Measurements from ENCODE around the gene UGT1A9. TPM values are rescaled to one million over a fixed set of nuclear protein-coding genes. Genes with fewer than 3 reads are reported as not detected.
"Not testable (repeated sequence)": the region's sequence is repeated elsewhere in the genome, so short reads cannot be mapped to it uniquely, and the experiment has no call there.

Gene UGT1A9
- polyA plus RNA-seq, 1 donor from 2014 or later = not detected

GRCh38 chr2:233636306-233636705 lies 35.4 kb upstream of the UGT1A9 start, which contains the start of gene UGT1A10:
TSS of gene UGT1A10 (plus strand) at chr2:233636448. CDS start at chr2:233636523, 75 bp downstream.
- H3K4me3 ChIP-seq (ENCODE audit: low read length); H3K36me3 ChIP-seq (ENCODE audit: insufficient read depth, low read length); H3K27ac ChIP-seq (ENCODE audit: low read length); H3K9me3 ChIP-seq (ENCODE audit: low read length); H3K4me2 ChIP-seq (ENCODE audit: low read length); H4K20me1 ChIP-seq (ENCODE audit: insufficient read depth); H3K9ac ChIP-seq (ENCODE audit: low read length); H3K9me2 ChIP-seq (ENCODE audit: insufficient read depth, low read length); H3K27me3 ChIP-seq (ENCODE audit: insufficient read depth, low read depth, low read length); H3K79me2 ChIP-seq (replicated peaks; ENCODE audit: insufficient read depth, low read length); H2AFZ ChIP-seq (ENCODE audit: low read depth, low read length); H3F3A ChIP-seq (ENCODE audit: insufficient read depth, low read length, poor library complexity, severe bottlenecking): not testable (repeated sequence)

GRCh38 chr2:233638836-233639235 lies 32.9 kb upstream of the UGT1A9 start:
- H4K20me1 ChIP-seq (ENCODE audit: insufficient read depth) = no peaks in the 10 kb centered on the region
- H3K79me2 ChIP-seq (replicated peaks; ENCODE audit: insufficient read depth, low read length) = no peaks in the 10 kb centered on the region
- no peaks in the 10 kb centered on the region for H3K36me3 ChIP-seq (ENCODE audit: insufficient read depth, low read length)
- H3K9me3 ChIP-seq (ENCODE audit: low read length) = no peaks in the 10 kb centered on the region
- TF ChIP-seq EZH2 (IDR thresholded peaks at IDR 0.05; ENCODE audit: borderline replicate concordance, insufficient read depth, low read length, poor library complexity, severe bottlenecking) = no peak
- H2AFZ ChIP-seq (ENCODE audit: low read depth, low read length) = no peak overlapping the region
- H3K27ac ChIP-seq (ENCODE audit: low read length) = no peak overlapping the region
- H3F3A ChIP-seq (ENCODE audit: insufficient read depth, low read length, poor library complexity, severe bottlenecking) = no peaks in the 10 kb centered on the region
- H3K9ac ChIP-seq (ENCODE audit: low read length) = no peak overlapping the region
- no peak overlapping the region for H3K4me2 ChIP-seq (ENCODE audit: low read length)
- H3K27me3 ChIP-seq (ENCODE audit: insufficient read depth, low read depth, low read length) = no peaks in the 10 kb centered on the region
- H3K9me2 ChIP-seq (ENCODE audit: insufficient read depth, low read length) = no peaks in the 10 kb centered on the region
- H3K4me3 ChIP-seq (ENCODE audit: low read length) = no peak overlapping the region

- Histone ChIP-seq H4K20me1 (ENCODE audit: insufficient read depth) (no peaks in the 10 kb centered on the region), H3F3A (ENCODE audit: insufficient read depth, low read length, poor library complexity, severe bottlenecking) (no peaks in the 10 kb centered on the region), H3K9me2 (ENCODE audit: insufficient read depth, low read length) (no peaks in the 10 kb centered on the region), H3K27me3 (ENCODE audit: insufficient read depth, low read depth, low read length) (no peaks in the 10 kb centered on the region), H3K4me2 (ENCODE audit: low read length) (no peak overlapping the region), H2AFZ (ENCODE audit: low read depth, low read length) (no peak overlapping the region), H3K36me3 (ENCODE audit: insufficient read depth, low read length) (no peaks in the 10 kb centered on the region), H3K9me3 (ENCODE audit: low read length) (no peaks in the 10 kb centered on the region), H3K9ac (ENCODE audit: low read length) (no peak overlapping the region), H3K27ac (ENCODE audit: low read length) (no peak overlapping the region), H3K4me3 (ENCODE audit: low read length) (no peak overlapping the region), H3K79me2 (replicated peaks; ENCODE audit: insufficient read depth, low read length) (no peaks in the 10 kb centered on the region)
- no peak for TF ChIP-seq SMC3 (conservative IDR thresholded peaks at IDR 0.05; ENCODE audit: poor library complexity)
- no peak for TF ChIP-seq TAF1 (IDR thresholded peaks at IDR 0.05; ENCODE audit: low read depth)
- TF ChIP-seq MXI1 (conservative IDR thresholded peaks at IDR 0.05; ENCODE audit: poor library complexity, severe bottlenecking) = no peak
- no peak for TF ChIP-seq CTCF (IDR thresholded peaks at IDR 0.05; ENCODE audit: poor library complexity, severe bottlenecking)
Observed at GRCh38 chr2:233639860-233640259, 31.8 kb upstream of the UGT1A9 start.

- no peak overlapping the region for H3K27ac ChIP-seq (ENCODE audit: low read length)
- H3K79me2 ChIP-seq (replicated peaks; ENCODE audit: insufficient read depth, low read length) = no peaks in the 10 kb centered on the region
- H3K27me3 ChIP-seq (ENCODE audit: insufficient read depth, low read depth, low read length) = no peaks in the 10 kb centered on the region
- no peaks in the 10 kb centered on the region for H4K20me1 ChIP-seq (ENCODE audit: insufficient read depth)
- no peak overlapping the region for H2AFZ ChIP-seq (ENCODE audit: low read depth, low read length)
- H3K4me2 ChIP-seq (ENCODE audit: low read length) = no peak overlapping the region
- H3K9me2 ChIP-seq (ENCODE audit: insufficient read depth, low read length) = no peaks in the 10 kb centered on the region
- no peak overlapping the region for H3K9ac ChIP-seq (ENCODE audit: low read length)
- no peak overlapping the region for H3K4me3 ChIP-seq (ENCODE audit: low read length)
- H3K9me3 ChIP-seq (ENCODE audit: low read length) = no peaks in the 10 kb centered on the region
- no peaks in the 10 kb centered on the region for H3F3A ChIP-seq (ENCODE audit: insufficient read depth, low read length, poor library complexity, severe bottlenecking)
- TF ChIP-seq POLR2AphosphoS5 (IDR thresholded peaks at IDR 0.05) (no peak), MXI1 (conservative IDR thresholded peaks at IDR 0.05; ENCODE audit: poor library complexity, severe bottlenecking) (no peak), RAD21 (conservative IDR thresholded peaks at IDR 0.05) (no peak), CTCF (IDR thresholded peaks at IDR 0.05; ENCODE audit: poor library complexity, severe bottlenecking) (no peak), EZH2 (IDR thresholded peaks at IDR 0.05; ENCODE audit: borderline replicate concordance, insufficient read depth, low read length, poor library complexity, severe bottlenecking) (no peak), EP300 (conservative IDR thresholded peaks at IDR 0.05; ENCODE audit: poor library complexity, severe bottlenecking) (no peak), TAF1 (IDR thresholded peaks at IDR 0.05; ENCODE audit: low read depth) (no peak), SMC3 (conservative IDR thresholded peaks at IDR 0.05; ENCODE audit: poor library complexity) (no peak), REST (IDR thresholded peaks at IDR 0.05; ENCODE audit: borderline replicate concordance) (no peak)
- H3K36me3 ChIP-seq (ENCODE audit: insufficient read depth, low read length) = no peaks in the 10 kb centered on the region
Observed at GRCh38 chr2:233643128-233643527, 28.6 kb upstream of the UGT1A9 start.

Data from neural cell (in vitro differentiated cells).